ENCODE results near the gene CNNM2.

The CNNM2 gene

GRCh38 chr10:102935505-102935904 is 17.4 kb downstream of the CNNM2 start:
- Histone ChIP-seq H3K36me3 (ENCODE audit: control insufficient read depth, low read length) (no peaks in the 10 kb centered on the region), H3K9me3 (ENCODE audit: control insufficient read depth, insufficient read depth, low read length) (no peaks in the 10 kb centered on the region), H3K4me2 (ENCODE audit: low read length) (no peak overlapping the region), H3K4me3 (ENCODE audit: low read length) (no peak overlapping the region), H3K79me2 (ENCODE audit: control insufficient read depth, low read length) (no peaks in the 10 kb centered on the region), H3K27me3 (ENCODE audit: control insufficient read depth, low read length) (no peaks in the 10 kb centered on the region; the same call in 1 of the 2 replicates), H3K9me2 (replicated peaks; ENCODE audit: control insufficient read depth, low read length) (no peaks in the 10 kb centered on the region), H3K4me1 (ENCODE audit: control insufficient read depth, low read length) (no peaks in the 10 kb centered on the region), H3K27ac (ENCODE audit: low read depth, low read length) (no peak overlapping the region), H3F3A (ENCODE audit: control insufficient read depth, insufficient read depth) (no peaks in the 10 kb centered on the region; the same call in 1 of the 2 replicates), H4K20me1 (ENCODE audit: control insufficient read depth, insufficient read depth, low read depth, low read length) (no peaks in the 10 kb centered on the region)
- TF ChIP-seq CTCF (IDR thresholded peaks at IDR 0.05; ENCODE audit: low read depth, low read length, poor library complexity, severe bottlenecking) = no peak
- no peak for TF ChIP-seq EZH2phosphoT487 (IDR thresholded peaks at IDR 0.05; ENCODE audit: borderline replicate concordance, low read length)

- no peak overlapping the region for H3K4me2 ChIP-seq (ENCODE audit: low read length)
- no peaks in the 10 kb centered on the region for H3F3A ChIP-seq (ENCODE audit: control insufficient read depth, insufficient read depth)
- no peak for TF ChIP-seq EZH2phosphoT487 (IDR thresholded peaks at IDR 0.05; ENCODE audit: borderline replicate concordance, low read length)
- TF ChIP-seq CTCF (IDR thresholded peaks at IDR 0.05; ENCODE audit: low read depth, low read length, poor library complexity, severe bottlenecking) = no peak
- no peaks in the 10 kb centered on the region for H3K9me2 ChIP-seq (replicated peaks; ENCODE audit: control insufficient read depth, low read length)
- no peaks in the 10 kb centered on the region for H4K20me1 ChIP-seq (ENCODE audit: control insufficient read depth, insufficient read depth, low read depth, low read length)
- H3K9me3 ChIP-seq (ENCODE audit: control insufficient read depth, insufficient read depth, low read length) = no peaks in the 10 kb centered on the region
- no peaks in the 10 kb centered on the region for H3K36me3 ChIP-seq (ENCODE audit: control insufficient read depth, low read length)
- no peak overlapping the region for H3K4me3 ChIP-seq (ENCODE audit: low read length)
- no peaks in the 10 kb centered on the region for H3K79me2 ChIP-seq (ENCODE audit: control insufficient read depth, low read length)
- H3K4me1 ChIP-seq (ENCODE audit: control insufficient read depth, low read length) = no peaks in the 10 kb centered on the region
- H3K27me3 ChIP-seq (ENCODE audit: control insufficient read depth, low read length) = no peaks in the 10 kb centered on the region; the same call in 1 of the 2 replicates
- no peak overlapping the region for H3K27ac ChIP-seq (ENCODE audit: low read depth, low read length)
Observed at GRCh38 chr10:102935939-102936605, 18.0 kb downstream of the CNNM2 start.

DNA sequence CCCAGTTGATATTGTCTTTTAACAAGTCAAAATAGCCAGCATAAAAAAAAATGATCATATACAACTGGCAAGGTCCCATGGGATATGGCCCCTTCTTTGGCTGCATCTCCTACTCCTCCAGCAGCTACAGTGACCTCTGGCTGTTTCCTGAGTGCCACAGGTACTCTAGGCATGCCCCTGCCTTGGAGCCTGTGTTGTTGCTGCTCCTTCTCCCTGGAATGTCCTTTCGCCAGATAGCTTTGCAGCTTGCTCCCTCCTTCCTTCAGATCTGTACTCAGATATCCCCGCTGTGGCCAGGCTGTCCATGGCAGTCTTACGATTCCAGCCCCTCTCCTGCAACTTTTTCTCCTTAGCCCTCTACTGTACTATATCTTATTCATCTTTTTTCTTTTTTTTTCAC is 23.3 kb downstream of the CNNM2 start:
- H4K20me1 ChIP-seq (ENCODE audit: control insufficient read depth, insufficient read depth, low read depth, low read length) = no peaks in the 10 kb centered on the region
- no peak overlapping the region for H3K27ac ChIP-seq (ENCODE audit: low read depth, low read length)
- H3K9me3 ChIP-seq (ENCODE audit: control insufficient read depth, insufficient read depth, low read length) = no peaks in the 10 kb centered on the region
- H3K4me1 ChIP-seq (ENCODE audit: control insufficient read depth, low read length) = no peaks in the 10 kb centered on the region
- no peak overlapping the region for H3K4me2 ChIP-seq (ENCODE audit: low read length)
- H3K9me2 ChIP-seq (replicated peaks; ENCODE audit: control insufficient read depth, low read length) = no peaks in the 10 kb centered on the region
- no peak overlapping the region for H3K4me3 ChIP-seq (ENCODE audit: low read length)
- no peaks in the 10 kb centered on the region for H3F3A ChIP-seq (ENCODE audit: control insufficient read depth, insufficient read depth)
- no peaks in the 10 kb centered on the region for H3K79me2 ChIP-seq (ENCODE audit: control insufficient read depth, low read length)
- TF ChIP-seq CTCF (IDR thresholded peaks at IDR 0.05; ENCODE audit: low read depth, low read length, poor library complexity, severe bottlenecking) (no peak), EZH2phosphoT487 (IDR thresholded peaks at IDR 0.05; ENCODE audit: borderline replicate concordance, low read length) (no peak)
- H3K27me3 ChIP-seq (ENCODE audit: control insufficient read depth, low read length) = peaks cover 12% of the 10 kb centered on the region
- H3K36me3 ChIP-seq (ENCODE audit: control insufficient read depth, low read length) = no peaks in the 10 kb centered on the region
